Peyer's patch (tissue), 4 donors: ENCODE results near the gene SCN7A.

ENCODE experiments used
- POLR2A ChIP-seq, 2 donors: fragments of 450-650 bp; IDR thresholded peaks; one replicate each; pipeline ENCODE4 v1.5.1; 2017; ENCODE audit warnings: antibody characterized with exemption in 2 of 2, mild to moderate bottlenecking in 2 of 2, moderate library complexity in 2 of 2
- TF ChIP-seq, protein P1 (sequence below), 6 experiments: fragments of 450-650 bp in 4 of 6; fragments of 200-600 bp in 2 of 6; sonication (generic) in 1 of 6; IDR thresholded peaks; one replicate each; pipeline ENCODE4 v1.5.1; 2017 to 2019; ENCODE audit warnings: antibody characterized with exemption in 6 of 6, mild to moderate bottlenecking in 3 of 6, moderate library complexity in 1 of 6

DNA sequence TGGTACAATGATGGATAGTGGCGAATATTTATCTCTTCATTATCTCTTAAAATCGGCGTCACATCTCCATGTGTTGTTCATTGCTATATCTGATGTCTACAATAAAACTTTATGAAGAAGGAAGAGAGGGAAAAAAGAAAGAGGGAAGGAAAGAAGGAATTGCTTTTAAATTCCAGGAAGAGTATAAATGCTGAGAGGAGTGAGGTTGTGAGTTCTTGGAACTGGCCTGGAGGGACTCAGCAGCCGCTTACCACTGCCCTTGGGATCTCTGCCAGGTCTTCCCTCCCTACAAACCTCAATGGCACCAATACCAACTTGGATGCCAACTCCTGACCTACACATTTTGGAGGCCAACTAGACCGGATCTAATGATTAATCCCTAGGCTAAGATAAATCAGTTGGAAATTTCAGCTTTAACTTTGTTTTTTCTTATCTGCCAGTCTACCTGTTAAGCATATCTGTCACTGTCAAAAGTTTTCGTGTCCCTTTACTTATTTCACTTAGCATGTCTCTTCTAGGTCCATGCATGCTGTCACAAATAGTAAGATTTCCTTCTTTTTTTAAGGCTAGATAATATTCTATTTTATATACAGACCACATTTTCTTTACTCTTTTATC, 128.1 kb downstream of the SCN7A start:
- no peak for TF ChIP-seq POLR2A (IDR thresholded peaks at IDR 0.05)
- TF ChIP-seq, protein P1, sequence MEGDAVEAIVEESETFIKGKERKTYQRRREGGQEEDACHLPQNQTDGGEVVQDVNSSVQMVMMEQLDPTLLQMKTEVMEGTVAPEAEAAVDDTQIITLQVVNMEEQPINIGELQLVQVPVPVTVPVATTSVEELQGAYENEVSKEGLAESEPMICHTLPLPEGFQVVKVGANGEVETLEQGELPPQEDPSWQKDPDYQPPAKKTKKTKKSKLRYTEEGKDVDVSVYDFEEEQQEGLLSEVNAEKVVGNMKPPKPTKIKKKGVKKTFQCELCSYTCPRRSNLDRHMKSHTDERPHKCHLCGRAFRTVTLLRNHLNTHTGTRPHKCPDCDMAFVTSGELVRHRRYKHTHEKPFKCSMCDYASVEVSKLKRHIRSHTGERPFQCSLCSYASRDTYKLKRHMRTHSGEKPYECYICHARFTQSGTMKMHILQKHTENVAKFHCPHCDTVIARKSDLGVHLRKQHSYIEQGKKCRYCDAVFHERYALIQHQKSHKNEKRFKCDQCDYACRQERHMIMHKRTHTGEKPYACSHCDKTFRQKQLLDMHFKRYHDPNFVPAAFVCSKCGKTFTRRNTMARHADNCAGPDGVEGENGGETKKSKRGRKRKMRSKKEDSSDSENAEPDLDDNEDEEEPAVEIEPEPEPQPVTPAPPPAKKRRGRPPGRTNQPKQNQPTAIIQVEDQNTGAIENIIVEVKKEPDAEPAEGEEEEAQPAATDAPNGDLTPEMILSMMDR (IDR thresholded peaks at IDR 0.05), result no peak
